ENCODE data around the gene NBPF26.
"Not testable (repeated sequence)": the region's sequence is repeated elsewhere in the genome, so short reads cannot be mapped to it uniquely, and the experiment has no call there.

Gene NBPF26

GRCh38 chr1:120878206-120878605 lies 154.5 kb downstream of the NBPF26 start:
- not testable (repeated sequence) for H3K27ac ChIP-seq (ENCODE audit: low read length)

GRCh38 chr1:120880056-120880455 lies 156.3 kb downstream of the NBPF26 start:
- not testable (repeated sequence) for H3K79me2 ChIP-seq (ENCODE audit: low read length); H3K4me3 ChIP-seq (ENCODE audit: low read length); H4K20me1 ChIP-seq (ENCODE audit: insufficient read depth, low read length); H3K27me3 ChIP-seq (ENCODE audit: low read depth, low read length); H3K4me2 ChIP-seq (ENCODE audit: low read length); H3K9ac ChIP-seq (ENCODE audit: low read length); H3K27ac ChIP-seq (ENCODE audit: low read length); H2AFZ ChIP-seq (ENCODE audit: low read depth, low read length); H3K4me1 ChIP-seq (ENCODE audit: low read length); H3K36me3 ChIP-seq (replicated peaks; ENCODE audit: low read depth, low read length); H3K9me3 ChIP-seq (ENCODE audit: insufficient read depth, low read length)

More at GRCh38 chr1:120878206-120878605, 154.5 kb downstream of the NBPF26 start:
- H3K9ac ChIP-seq (ENCODE audit: low read length); H4K20me1 ChIP-seq (ENCODE audit: insufficient read depth, low read length); H3K36me3 ChIP-seq (replicated peaks; ENCODE audit: low read depth, low read length); H3K9me3 ChIP-seq (ENCODE audit: insufficient read depth, low read length); H2AFZ ChIP-seq (ENCODE audit: low read depth, low read length); H3K4me1 ChIP-seq (ENCODE audit: low read length); H3K4me2 ChIP-seq (ENCODE audit: low read length); H3K4me3 ChIP-seq (ENCODE audit: low read length); H3K27me3 ChIP-seq (ENCODE audit: low read depth, low read length); H3K79me2 ChIP-seq (ENCODE audit: low read length): not testable (repeated sequence)

- H4K20me1 ChIP-seq (ENCODE audit: insufficient read depth, low read length); H3K27ac ChIP-seq (ENCODE audit: low read length); H3K4me2 ChIP-seq (ENCODE audit: low read length); H3K4me3 ChIP-seq (ENCODE audit: low read length); H3K79me2 ChIP-seq (ENCODE audit: low read length); H3K27me3 ChIP-seq (ENCODE audit: low read depth, low read length); H3K4me1 ChIP-seq (ENCODE audit: low read length); H3K9me3 ChIP-seq (ENCODE audit: insufficient read depth, low read length); H3K9ac ChIP-seq (ENCODE audit: low read length); H3K36me3 ChIP-seq (replicated peaks; ENCODE audit: low read depth, low read length); H2AFZ ChIP-seq (ENCODE audit: low read depth, low read length): not testable (repeated sequence)
Observed at GRCh38 chr1:120881934-120882333, 158.2 kb downstream of the NBPF26 start.
